CD4-positive, alpha-beta T cell treated with Interferon gamma for 1 hour (primary cell): ENCODE results near the gene SRSF6.
"Not testable (repeated sequence)": the region's sequence is repeated elsewhere in the genome, so short reads cannot be mapped to it uniquely, and the experiment has no call there.

Source experiments
- DNase-seq: peaks from one replicate; pipeline ENCODE4 v3.0.0-alpha.2; 2020

SRSF6 gene

DNA sequence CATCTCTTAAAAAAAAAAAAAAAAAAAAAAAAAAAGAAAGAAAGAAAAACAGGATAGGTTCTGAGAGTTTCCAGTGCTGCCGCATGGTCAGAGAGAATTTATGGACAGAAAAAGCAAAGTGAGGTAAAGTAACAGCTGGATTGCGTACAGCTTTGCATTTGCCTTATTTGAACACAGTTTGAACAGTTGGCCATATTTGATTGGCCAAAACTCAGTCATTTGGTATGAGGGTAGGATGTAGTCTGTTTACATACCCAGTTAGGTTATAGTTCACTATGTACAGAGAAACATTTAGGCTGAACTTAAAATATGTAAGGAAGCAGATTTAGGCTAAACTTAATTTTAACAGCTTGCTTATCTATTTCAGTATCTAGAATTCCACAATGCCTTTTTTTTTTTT, 32.3 kb downstream of the SRSF6 start:
- DNase-seq: no peak

GRCh38 chr20:43492101-43492500, 34.4 kb downstream of the SRSF6 start:
- DNase-seq: no peak

DNA sequence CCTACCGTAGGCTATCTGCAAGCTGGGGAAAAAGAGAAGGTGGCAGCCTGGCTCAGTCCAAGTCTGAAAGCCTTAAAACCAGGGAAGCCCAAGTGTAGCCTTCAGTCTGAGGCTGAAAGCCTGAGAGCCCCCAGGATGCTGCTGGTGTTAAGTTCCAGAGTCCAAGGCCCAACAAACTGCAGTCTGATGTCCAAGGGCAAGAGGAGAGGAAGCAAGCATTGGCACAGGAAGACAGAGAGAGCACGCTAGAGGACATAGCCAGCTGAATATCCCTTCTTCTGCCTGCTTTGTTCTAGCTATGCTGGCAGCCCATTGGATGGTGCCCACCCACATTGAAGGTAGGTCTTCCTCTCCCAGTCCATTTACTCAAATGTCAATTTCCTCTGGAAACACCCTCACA, 37.7 kb downstream of the SRSF6 start:
- DNase-seq: no peak

DNA sequence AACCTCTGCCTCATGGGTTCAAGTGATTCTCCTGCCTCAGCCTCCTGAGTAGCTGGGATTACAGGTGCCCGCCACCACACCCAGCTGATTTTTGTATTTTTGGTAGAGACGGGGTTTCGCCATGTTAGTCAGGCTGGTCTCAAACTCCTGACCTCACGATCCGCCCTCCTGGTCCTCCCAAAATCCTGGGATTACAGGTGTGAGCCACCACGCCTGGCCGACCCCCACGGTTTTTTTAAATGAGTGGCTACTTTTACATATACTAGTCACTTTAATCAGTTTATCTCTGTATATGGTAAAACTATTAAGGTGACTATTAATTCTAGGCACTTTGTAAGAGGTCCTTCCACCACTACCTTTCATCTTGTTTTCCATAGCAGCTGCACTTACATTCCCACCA, 44.3 kb downstream of the SRSF6 start:
- DNase-seq: not testable (repeated sequence)

DNA sequence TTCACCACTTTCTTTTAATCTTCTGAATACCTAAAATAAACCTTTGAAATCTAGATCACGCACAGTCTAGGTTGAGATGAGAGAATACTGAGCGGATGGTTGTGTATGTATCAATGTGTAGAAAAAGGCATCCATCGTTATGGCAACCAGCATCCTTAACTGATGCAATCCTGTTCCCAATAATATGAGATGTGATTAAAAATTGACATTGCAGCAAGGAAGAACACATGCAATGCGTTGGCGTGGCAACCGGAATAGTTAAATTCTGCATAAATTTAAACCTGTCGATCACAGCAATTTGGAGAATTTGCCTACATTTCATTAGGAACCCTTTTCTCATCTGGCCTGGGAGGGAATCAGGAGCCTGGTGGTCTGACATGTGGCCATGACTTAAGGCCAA, 48.5 kb downstream of the SRSF6 start:
- no peak for DNase-seq

DNA sequence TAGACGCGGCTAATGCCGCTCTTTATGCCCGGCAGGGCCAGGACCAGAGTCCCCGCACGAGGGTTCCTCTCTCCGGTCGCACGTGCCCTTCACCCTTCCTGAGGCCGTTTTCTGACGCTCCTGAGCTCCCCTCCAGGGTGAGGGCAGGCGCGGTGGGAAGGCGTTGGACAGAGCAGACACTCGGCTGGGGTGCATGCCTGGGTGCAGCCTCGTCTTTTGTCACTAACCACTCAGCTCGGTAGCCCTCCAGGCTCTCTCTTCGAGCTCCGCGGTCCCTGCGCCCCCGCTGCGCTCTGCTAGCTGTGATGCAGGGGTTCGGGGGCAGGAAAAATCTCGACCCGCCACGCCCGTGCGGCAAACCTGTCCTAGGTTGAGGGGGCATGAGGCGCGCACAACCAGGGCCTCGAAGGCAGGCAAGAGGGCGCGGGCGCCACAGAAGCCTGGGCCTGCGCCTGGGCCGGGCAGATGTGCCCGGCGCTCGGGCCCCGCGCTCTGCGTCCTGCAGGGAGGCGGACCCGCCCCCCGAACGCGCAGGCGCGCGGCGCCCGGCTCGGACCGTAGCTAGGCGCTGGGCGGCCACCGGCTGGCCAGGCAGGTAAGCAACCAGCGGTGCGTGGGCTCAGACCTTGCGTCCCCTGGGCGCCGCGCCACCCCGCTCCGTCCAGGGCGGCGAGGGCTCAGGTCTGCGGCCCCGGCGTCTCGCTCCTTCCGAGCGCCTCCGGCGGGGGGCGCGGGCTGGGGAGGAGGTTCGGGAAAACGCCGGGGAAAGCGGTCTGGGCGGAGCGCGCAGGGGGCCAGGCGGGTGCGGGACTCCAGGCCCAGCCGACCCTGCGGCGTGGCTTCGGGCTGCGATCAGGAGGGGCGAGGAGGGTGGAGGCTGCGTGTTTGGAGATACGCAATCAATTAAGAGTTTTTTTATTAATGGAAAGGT, 49.7 kb downstream of the SRSF6 start, which contains the start of gene L3MBTL1:
Gene L3MBTL1 (plus strand): TSS at position 548 of the 931 bp plus-strand sequence. CDS start 5,807 bp downstream, outside the sequence.
- no peak for DNase-seq

DNA sequence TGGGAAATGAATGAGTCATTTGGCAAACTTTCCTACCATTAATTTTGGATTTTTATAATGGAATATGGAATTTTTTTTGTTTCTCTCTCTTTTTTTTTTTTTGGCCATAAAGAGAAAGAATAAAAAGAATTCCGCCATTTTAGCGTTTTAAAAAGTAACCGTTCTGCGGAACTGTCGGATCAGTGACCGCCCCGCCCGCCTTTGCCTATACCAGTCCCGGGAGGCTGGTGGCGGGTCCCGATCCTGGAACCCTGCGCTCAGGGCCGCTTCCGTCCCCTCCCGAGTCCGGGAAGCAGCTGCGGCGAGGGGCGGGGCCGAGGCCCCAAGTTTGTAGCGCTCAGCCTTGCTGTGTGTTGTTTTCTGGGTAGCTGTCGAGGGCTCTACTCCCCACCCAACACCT, 50.4 kb downstream of the SRSF6 start:
- no peak for DNase-seq

DNA sequence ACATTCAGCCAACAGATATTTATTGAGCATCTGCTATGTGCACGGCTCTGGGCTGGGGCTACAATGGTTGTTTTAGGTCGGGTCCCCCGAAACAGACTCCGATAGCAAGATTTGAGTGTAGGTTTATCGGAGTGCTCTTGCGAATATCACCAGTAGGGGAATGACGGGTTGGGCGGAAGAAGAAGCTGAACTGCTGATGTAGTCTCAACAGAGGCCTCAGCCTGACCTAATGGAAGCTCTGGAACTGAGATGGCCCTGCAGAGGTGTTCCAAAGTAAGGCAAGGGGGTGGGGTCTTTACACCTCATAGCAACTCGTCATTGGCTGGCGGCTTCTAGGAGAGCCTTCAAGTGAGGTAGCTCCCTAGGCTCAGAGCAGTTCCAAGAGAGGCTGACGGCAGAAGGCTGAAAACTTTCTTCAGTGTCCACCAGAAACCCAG, 50.9 kb downstream of the SRSF6 start:
- no peak for DNase-seq

GRCh38 chr20:43511879-43512278, 54.2 kb downstream of the SRSF6 start:
- no peak for DNase-seq

DNA sequence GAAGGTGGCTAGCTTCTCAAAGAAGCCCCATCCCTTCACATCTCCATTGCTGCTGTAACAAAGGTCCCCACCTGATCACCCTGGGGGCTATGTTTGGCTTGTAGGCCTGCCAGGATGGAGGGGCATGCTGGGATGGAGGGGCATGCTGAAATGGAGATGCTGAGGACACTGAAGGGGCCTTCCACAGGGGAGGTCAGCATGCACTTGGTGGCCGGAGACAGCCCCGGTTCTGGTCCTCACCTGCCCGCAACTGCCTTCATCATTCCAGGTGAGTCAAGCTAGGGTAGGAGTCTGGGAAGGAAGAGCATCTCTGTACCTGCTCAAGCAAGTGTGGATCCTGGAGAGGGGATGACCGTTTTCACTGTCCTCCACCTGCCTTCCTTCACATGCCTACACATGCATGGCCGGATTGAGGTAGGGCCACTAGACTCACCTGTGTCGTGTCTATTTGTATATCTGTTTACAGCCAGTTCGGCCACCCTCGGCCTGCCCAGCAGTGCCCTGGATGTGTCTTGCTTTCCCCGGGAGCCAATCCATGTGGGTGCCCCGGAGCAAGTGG, 55.8 kb downstream of the SRSF6 start:
- no peak for DNase-seq
